GM12878 (cell line): ENCODE data around the gene ANXA2R. TPM values are rescaled to one million over a fixed set of nuclear protein-coding genes. Genes with fewer than 3 reads are reported as not detected.

Experiments
- ASH2L ChIP-seq: fragments of 300-600, 200-600 bp; sonication (generic); IDR thresholded peaks from 2 replicates; pipeline ENCODE4 v1.6.1; 2017; ENCODE audit warnings: low read depth, mild to moderate bottlenecking, borderline replicate concordance
- BMI1 ChIP-seq: fragments of 450-650 bp; IDR thresholded peaks from 2 replicates; pipeline ENCODE4 v1.6.1; 2016; ENCODE audit warnings: mild to moderate bottlenecking, moderate library complexity, borderline replicate concordance
- BRCA1 ChIP-seq: IDR thresholded peaks from 2 replicates; pipeline ENCODE4 v1.6.1; 2011; ENCODE audit warnings: low read depth, low read length, improper control_type of control experiment
- CBFB ChIP-seq: IDR thresholded peaks from 2 replicates; pipeline ENCODE4 v1.6.1; 2016; ENCODE audit warnings: antibody characterized with exemption, low read depth
- CREM ChIP-seq: IDR thresholded peaks from 2 replicates; pipeline ENCODE4 v1.6.1; 2014; ENCODE audit warnings: antibody characterized with exemption, low read depth
- GATAD2B ChIP-seq: fragments of 450-650 bp; conservative IDR thresholded peaks from 2 replicates; pipeline ENCODE4 v1.6.1; 2017; ENCODE audit warnings: low read depth, mild to moderate bottlenecking, moderate library complexity
- IRF3 ChIP-seq: fragments of 450-650 bp; IDR thresholded peaks from 2 replicates; pipeline ENCODE4 v1.6.1; 2014; ENCODE audit warnings: mild to moderate bottlenecking
- KDM1A ChIP-seq: fragments of 200-600 bp; sonication (generic); IDR thresholded peaks from 2 replicates; pipeline ENCODE4 v1.6.1; 2016; ENCODE audit warnings: borderline replicate concordance
- LARP7 ChIP-seq: fragments of 450-650 bp; IDR thresholded peaks from 2 replicates; pipeline ENCODE4 v1.6.1; 2017; ENCODE audit warnings: mild to moderate bottlenecking
- PAX5 ChIP-seq: IDR thresholded peaks from 2 replicates; pipeline ENCODE4 v1.6.1; 2011; ENCODE audit warnings: low read depth, low read length, borderline replicate concordance
- SMAD5 ChIP-seq: IDR thresholded peaks from 2 replicates; pipeline ENCODE4 v1.6.1; 2016; ENCODE audit warnings: antibody characterized with exemption, low read depth
- TARDBP ChIP-seq: IDR thresholded peaks from 2 replicates; pipeline ENCODE4 v1.6.1; 2016; ENCODE audit warnings: borderline replicate concordance
- TBL1XR1 ChIP-seq: IDR thresholded peaks from 2 replicates; pipeline ENCODE4 v1.6.1; 2012; ENCODE audit warnings: low read depth, low read length, improper control_type of control experiment
- TCF12 ChIP-seq: IDR thresholded peaks from 2 replicates; pipeline ENCODE4 v1.6.1; 2011; ENCODE audit warnings: low read depth, mild to moderate bottlenecking, low read length
- USF1 ChIP-seq: IDR thresholded peaks from 2 replicates; pipeline ENCODE4 v1.6.1; 2011; ENCODE audit warnings: borderline replicate concordance, low read depth, mild to moderate bottlenecking, moderate library complexity, mixed read lengths, low read length; ENCODE audit not compliant: insufficient read depth; ENCODE audit errors: extremely low read length
- YBX1 ChIP-seq: fragments of 450-650 bp; IDR thresholded peaks from 2 replicates; pipeline ENCODE4 v1.6.1; 2016; ENCODE audit warnings: antibody characterized with exemption
- YY1 ChIP-seq: IDR thresholded peaks from 2 replicates; pipeline ENCODE4 v1.6.1; 2011; ENCODE audit warnings: low read depth, mild to moderate bottlenecking, low read length
- ZBTB40 ChIP-seq: fragments of 450-650 bp; IDR thresholded peaks from 2 replicates; pipeline ENCODE4 v1.6.1; 2016; ENCODE audit warnings: mild to moderate bottlenecking, moderate library complexity, borderline replicate concordance
- ZNF592 ChIP-seq: fragments of 450-650 bp; IDR thresholded peaks from 2 replicates; pipeline ENCODE4 v1.6.1; 2017; ENCODE audit warnings: mild to moderate bottlenecking, moderate library complexity
- ZSCAN29 ChIP-seq: fragments of 450-650 bp; IDR thresholded peaks from 2 replicates; pipeline ENCODE4 v1.6.1; 2017; ENCODE audit warnings: mild to moderate bottlenecking, moderate library complexity
- polyA plus RNA-seq, 11 experiments: library from polyadenylated mRNA; depleted of rRNA in 4 of 11; unstranded in 6 of 11; stranded (reverse) in 5 of 11; fragments of >200 nt; fragmentation: Nextera tagmentation in 4 of 11; fragmentation: Illumina TruSeq in 1 of 11; extraction: Ambion mirVana in 4 of 11; extraction: Trizol in 1 of 11; gene quantifications; 1 replicate in 1 of 11; 2 replicates in 10 of 11; pipeline versions ENCODE4 v1.2.1 to v1.2.3, GENCODE V29; 2011 to 2016; ENCODE audit warnings: inconsistent platforms in 2 of 11, missing spikeins in 2 of 11, low read depth in 1 of 11
- total RNA-seq, 4 experiments: library from RNA; depleted of rRNA in 3 of 4; stranded (reverse); fragments of >200 nt in 3 of 4; fragmentation: Illumina TruSeq in 1 of 4; extraction: Trizol in 1 of 4; gene quantifications; 2 replicates each; pipeline versions ENCODE4 v1.2.1 to v1.2.3, GENCODE V29; 2013 to 2021

Gene ANXA2R
- total and polyA plus RNA-seq, 10 of the 15 experiments (the other 5 are each of a cell fraction or from before 2014, with no cell fraction given) = 2.3 to 7.8 (median 4.4) TPM

GRCh38 chr5:43065387-43065947, 25.3 kb upstream of the ANXA2R start (continued):
- TF ChIP-seq GATAD2B (0 out of 2 replicates have a peak, but pooled peaks have one; percentile 32), IRF3 (no peak), LARP7 (no peak), KDM1A (no peak), CREM (no peak), CBFB (0 out of 2 replicates have a peak, but pooled peaks have one; percentile 3), ZSCAN29 (0 out of 2 replicates have a peak, but pooled peaks have one; percentile 16), TCF12 (no peak), PAX5 (no peak), YBX1 (no peak), ZNF592 (no peak), YY1 (0 out of 2 replicates have a peak, but pooled peaks have one; percentile 55), BRCA1 (no peak), TARDBP (no peak), ZBTB40 (0 out of 2 replicates have a peak, but pooled peaks have one; percentile 8), SMAD5 (no peak; the same call in 1 of the 2 replicates), TBL1XR1 (no peak), BMI1 (no peak), USF1 (no peak), ASH2L (no peak)
